Measurements from ENCODE around the gene BCL7C.

Gene BCL7C

GRCh38 chr16:30838876-30839471 is 54.9 kb downstream of the BCL7C start:
- ChIA-PET POLR2A (interaction anchor here (0.8 to 2.2 kb wide), 9 partner anchors 8 to 91 kb away, joined by 3 to 8 read pairs (median 4); partner anchors contain the start of genes CTF1 and PHKG2), CTCF (interaction anchor here (0.6 to 1.6 kb wide), 5 partner anchors 14 to 991 kb away, joined by 3 to 9 read pairs (median 4); no protein-coding TSS in a partner anchor)
- peak; percentile 54 for DNase-seq (ENCODE audit: extremely low spot score)
- TF ChIP-seq FOXK2 (IDR thresholded peaks at IDR 0.05) (no peak), BHLHE40 (IDR thresholded peaks at IDR 0.05; ENCODE audit: borderline replicate concordance) (no peak), CTBP1 (IDR thresholded peaks at IDR 0.05; ENCODE audit: borderline replicate concordance) (no peak), HDGF (IDR thresholded peaks at IDR 0.05; ENCODE audit: borderline replicate concordance) (no peak), LEF1 (IDR thresholded peaks at IDR 0.05; ENCODE audit: borderline replicate concordance) (no peak), SP1 (IDR thresholded peaks at IDR 0.05) (no peak), FOXA1 (IDR thresholded peaks at IDR 0.05) (no peak), FOXM1 (IDR thresholded peaks at IDR 0.05; ENCODE audit: borderline replicate concordance) (no peak), ARNT (IDR thresholded peaks at IDR 0.05) (no peak), L3MBTL2 (conservative IDR thresholded peaks at IDR 0.05) (no peak), PKNOX1 (IDR thresholded peaks at IDR 0.05) (no peak), NFRKB (IDR thresholded peaks at IDR 0.05) (no peak), ELF4 (IDR thresholded peaks at IDR 0.05) (no peak), ZNF384 (IDR thresholded peaks at IDR 0.05) (no peak), TARDBP (IDR thresholded peaks at IDR 0.05) (no peak), SUZ12 (IDR thresholded peaks at IDR 0.05) (no peak)

GRCh38 chr16:30837904-30838303 is 56.0 kb downstream of the BCL7C start:
- ChIA-PET POLR2A (interaction anchor here (1.4 to 2.2 kb wide), 4 partner anchors 24 to 59 kb away, joined by 5 to 8 read pairs (median 8); partner anchors contain the start of gene CTF1), CTCF (interaction anchor here (0.6 to 1.2 kb wide), 4 partner anchors 8 to 64 kb away, joined by 3 read pairs; no protein-coding TSS in a partner anchor)
- no peak for DNase-seq (ENCODE audit: extremely low spot score)
- no peak for TF ChIP-seq NFRKB (IDR thresholded peaks at IDR 0.05)
- no peak for TF ChIP-seq FOXM1 (IDR thresholded peaks at IDR 0.05; ENCODE audit: borderline replicate concordance)
- TF ChIP-seq HDGF (IDR thresholded peaks at IDR 0.05; ENCODE audit: borderline replicate concordance): no peak
- TF ChIP-seq LEF1 (IDR thresholded peaks at IDR 0.05; ENCODE audit: borderline replicate concordance): no peak
- TF ChIP-seq TARDBP (IDR thresholded peaks at IDR 0.05): no peak
- no peak for TF ChIP-seq FOXA1 (IDR thresholded peaks at IDR 0.05)

Measured in HEK293T (cell line).